Caco-2 (cell line): Measurements from ENCODE around the gene COPZ2. TPM values are rescaled to one million over a fixed set of nuclear protein-coding genes. Genes with fewer than 3 reads are reported as not detected.

Source experiments
- BruUV-seq: library from RNA; stranded (reverse); fragments of 400-500 nt; replicated peaks from 2 replicates; lab custom pipeline; 2021; lab: Mats Ljungman, UMichigan
- CTCF ChIA-PET: fragments of 300-600 bp; sonication (Branson Sonifier 250); formaldehyde crosslinking; loops from one replicate; lab custom pipeline; 2022; ENCODE audit warnings: antibody characterized with exemption; lab: Charles Lee
- POLR2A ChIA-PET: fragments of 300-600 bp; sonication (Branson Sonifier 250); formaldehyde crosslinking; loops from one replicate; lab custom pipeline; 2022; ENCODE audit warnings: antibody characterized with exemption; lab: Charles Lee
- DNase-seq, 2 experiments: peaks; one replicate each; pipeline versions ENCODE4 v3.0.0 to v3.0.0-alpha.2; 2020 to 2022
- H3K27me3 ChIP-seq: replicated peaks from 2 replicates; pipeline ENCODE4 v1.6.0; 2011; ENCODE audit warnings: low read length; ENCODE audit not compliant: control insufficient read depth, insufficient read depth
- H3K36me3 ChIP-seq: 2 replicates; pipeline ENCODE4 v1.5.1; 2011; ENCODE audit warnings: low read length; ENCODE audit not compliant: control insufficient read depth, insufficient read depth
- H3K4me1 ChIP-seq: fragments of 250-450 bp; sonication (Bioruptor Pico); 2 replicates; pipeline ENCODE4 v1.5.1; 2020; ENCODE audit warnings: mild to moderate bottlenecking
- H3K4me3 ChIP-seq: 2 replicates; pipeline ENCODE4 v1.5.1; 2011; ENCODE audit warnings: low read depth, mild to moderate bottlenecking, control low read depth, low read length
- H3K9me3 ChIP-seq: fragments of 250-450 bp; sonication (Bioruptor Pico); 2 replicates; pipeline ENCODE4 v1.5.1; 2020; ENCODE audit warnings: mild to moderate bottlenecking, moderate library complexity
- H3K27ac Mint-ChIP-seq: one replicate; pipeline ENCODE4 v1.8.0; 2022; ENCODE audit warnings: mixed read lengths; ENCODE audit not compliant: unreplicated experiment
- H3K27me3 Mint-ChIP-seq: one replicate; pipeline ENCODE4 v1.8.0; 2022; ENCODE audit warnings: mixed read lengths; ENCODE audit not compliant: insufficient read depth, unreplicated experiment
- H3K36me3 Mint-ChIP-seq: one replicate; pipeline ENCODE4 v1.8.0; 2022; ENCODE audit warnings: mild to moderate bottlenecking, mixed read lengths; ENCODE audit not compliant: insufficient read depth, unreplicated experiment
- H3K4me1 Mint-ChIP-seq: one replicate; pipeline ENCODE4 v1.8.0; 2022; ENCODE audit warnings: low read depth, mixed read lengths; ENCODE audit not compliant: unreplicated experiment
- H3K4me3 Mint-ChIP-seq: one replicate; pipeline ENCODE4 v1.8.0; 2022; ENCODE audit warnings: mild to moderate bottlenecking, moderate library complexity, mixed read lengths; ENCODE audit not compliant: unreplicated experiment
- H3K9me3 Mint-ChIP-seq: one replicate; pipeline ENCODE4 v1.8.0; 2022; ENCODE audit warnings: mixed read lengths; ENCODE audit not compliant: unreplicated experiment
- CTCF ChIP-seq, 2 experiments: fragments of 200-600 bp in 1 of 2; IDR thresholded peaks; 1 replicate in 1 of 2; 2 replicates in 1 of 2; pipeline versions ENCODE4 v1.5.1 to v1.8.0; 2011 to 2022; ENCODE audit warnings: antibody characterized with exemption in 1 of 2, control low read depth in 1 of 2, inconsistent platforms in 1 of 2, low read depth in 1 of 2, low read length in 1 of 2, mild to moderate bottlenecking in 1 of 2, moderate library complexity in 1 of 2; ENCODE audit not compliant: insufficient read depth in 1 of 2, severe bottlenecking in 1 of 2, unreplicated experiment in 1 of 2
- intact Hi-C: fragments of 100-400 bp; cut with micrococcal nuclease; formaldehyde crosslinking; loops from one replicate; pipeline ENCODE4 v1.10.0; 2022; ENCODE audit not compliant: unreplicated experiment
- total RNA-seq: library from RNA; stranded (reverse); gene quantifications from 2 replicates; pipeline ENCODE4 v1.2.3, GENCODE V29; 2022

COPZ2 gene
- total RNA-seq, 1 experiment from 2014 or later, result 6.7 TPM

GRCh38 chr17:48006936-48007709 is 30.5 kb downstream of the COPZ2 start:
- Mint-ChIP-seq H3K27me3 (no peaks in the 10 kb centered on the region), H3K4me3 (no peak overlapping the region), H3K36me3 (no peaks in the 10 kb centered on the region), H3K27ac (no peak overlapping the region), H3K4me1 (peaks cover 15% of the 10 kb centered on the region), H3K9me3 (no peaks in the 10 kb centered on the region)
- TF ChIP-seq CTCF (IDR thresholded peaks at IDR 0.05; ENCODE audit: insufficient read depth in 1 of 2, low read depth in 1 of 2, low read length in 1 of 2, severe bottlenecking in 1 of 2, unreplicated experiment in 1 of 2), result no peak
- H3K9me3 ChIP-seq, result no peaks in the 10 kb centered on the region
- no TSS peak for BruUV-seq
- no peaks in the 10 kb centered on the region for H3K27me3 ChIP-seq
- no peak overlapping the region for H3K4me3 ChIP-seq
- no peak for DNase-seq
- H3K4me1 ChIP-seq, result peaks cover 13% of the 10 kb centered on the region
- ChIA-PET CTCF (interaction anchor here (2.5 kb wide), 1 partner anchor 36 kb away, joined by 12 read pairs; the partner anchor contains the start of gene CDK5RAP3), POLR2A (no interaction called here)
- intact Hi-C loops, result no loop called here
- no peaks in the 10 kb centered on the region for H3K36me3 ChIP-seq

DNA sequence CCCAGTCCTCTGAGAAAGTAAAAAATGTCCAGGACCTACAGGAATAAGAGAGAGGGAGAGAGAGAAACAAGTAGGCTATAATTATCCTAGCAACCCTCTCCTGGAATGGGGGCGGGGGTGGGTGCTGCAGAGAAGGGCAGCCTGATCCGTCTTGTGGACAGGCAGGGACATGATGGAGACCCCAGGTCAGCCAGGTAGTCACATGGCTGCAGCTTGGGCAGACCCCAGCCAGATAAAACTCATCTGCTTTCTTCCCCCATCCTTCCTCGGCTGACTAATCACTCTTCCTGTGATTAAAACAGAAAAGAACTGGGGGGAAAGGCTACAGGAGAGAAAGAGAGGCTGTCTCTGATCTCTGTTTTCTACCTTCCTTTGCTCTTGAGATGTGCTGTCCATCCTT is 32.6 kb downstream of the COPZ2 start:
- H3K4me3 Mint-ChIP-seq, result no peak overlapping the region
- CTCF ChIA-PET, result interaction anchor here (1.1 kb wide), 1 partner anchor 58 kb away, joined by 9 read pairs; no protein-coding TSS in a partner anchor
- H3K4me3 ChIP-seq, result no peak overlapping the region
- intact Hi-C loops, result no loop called here
- H3K27ac Mint-ChIP-seq, result no peak overlapping the region
- no peaks in the 10 kb centered on the region for H3K36me3 Mint-ChIP-seq
- no peaks in the 10 kb centered on the region for H3K36me3 ChIP-seq
- H3K9me3 ChIP-seq, result no peaks in the 10 kb centered on the region
- no peaks in the 10 kb centered on the region for H3K27me3 Mint-ChIP-seq
- no peaks in the 10 kb centered on the region for H3K9me3 Mint-ChIP-seq
- no TSS peak for BruUV-seq
- TF ChIP-seq CTCF (IDR thresholded peaks at IDR 0.05; ENCODE audit: insufficient read depth in 1 of 2, low read depth in 1 of 2, low read length in 1 of 2, severe bottlenecking in 1 of 2, unreplicated experiment in 1 of 2), result no peak
- H3K4me1 Mint-ChIP-seq, result peaks cover 16% of the 10 kb centered on the region
- peaks cover 14% of the 10 kb centered on the region for H3K4me1 ChIP-seq
- POLR2A ChIA-PET, result no interaction called here
- no peaks in the 10 kb centered on the region for H3K27me3 ChIP-seq
- no peak for DNase-seq

DNA sequence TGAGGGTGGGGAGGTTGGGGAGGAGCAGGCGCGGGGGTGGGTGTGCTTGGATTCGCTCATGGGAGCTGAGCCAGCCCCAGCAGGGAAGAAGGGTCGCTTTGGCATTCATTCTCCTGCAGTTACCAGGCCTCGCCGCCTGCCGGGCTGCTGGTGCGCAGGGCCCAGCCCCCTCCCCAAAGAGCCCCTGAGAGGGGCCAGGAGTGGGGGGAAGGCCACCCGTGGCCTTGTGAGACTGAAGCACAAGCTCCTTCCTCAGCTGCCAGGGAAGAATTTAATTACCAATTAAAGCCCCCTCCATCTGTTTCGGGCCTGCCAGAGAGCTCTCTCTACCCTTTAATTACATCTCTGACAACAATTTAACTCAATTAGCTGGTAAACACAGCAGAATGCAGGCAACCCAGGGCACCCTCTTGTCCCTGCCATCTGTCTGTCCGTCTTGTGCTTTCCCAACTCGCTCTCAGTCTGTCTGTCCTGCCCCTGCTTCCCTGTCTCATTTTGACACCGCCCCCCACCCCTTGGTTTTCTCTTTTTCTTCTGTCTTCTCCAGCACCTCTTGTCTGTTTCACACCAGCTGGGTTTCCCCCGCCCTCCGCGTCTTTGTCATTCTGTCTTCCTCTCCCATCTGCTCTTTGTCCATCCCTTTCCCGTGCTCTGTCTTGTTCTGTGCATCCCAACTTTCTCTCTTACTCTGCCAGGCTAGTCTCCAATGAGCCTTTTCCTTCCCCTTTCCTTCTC is 34.0 kb downstream of the COPZ2 start:
- Mint-ChIP-seq H3K27ac (no peak overlapping the region), H3K27me3 (no peaks in the 10 kb centered on the region), H3K4me1 (peaks cover 14% of the 10 kb centered on the region), H3K36me3 (no peaks in the 10 kb centered on the region), H3K9me3 (no peaks in the 10 kb centered on the region), H3K4me3 (no peak overlapping the region)
- TF ChIP-seq CTCF (IDR thresholded peaks at IDR 0.05; ENCODE audit: insufficient read depth in 1 of 2, low read depth in 1 of 2, low read length in 1 of 2, severe bottlenecking in 1 of 2, unreplicated experiment in 1 of 2), result no peak
- Histone ChIP-seq H3K27me3 (no peaks in the 10 kb centered on the region), H3K36me3 (no peaks in the 10 kb centered on the region), H3K4me3 (no peak overlapping the region), H3K9me3 (no peaks in the 10 kb centered on the region), H3K4me1 (peaks cover 11% of the 10 kb centered on the region)
- POLR2A ChIA-PET, result interaction anchor here (0.8 kb wide), 1 partner anchor 33 kb away, joined by 3 read pairs; the partner anchor contains the start of gene CDK5RAP3
- CTCF ChIA-PET, result interaction anchor here (1.0 to 1.6 kb wide), 5 partner anchors 15 to 57 kb away, joined by 3 to 9 read pairs (median 4); partner anchors contain the start of gene CDK5RAP3
- no TSS peak for BruUV-seq
- DNase-seq, result no peak
- intact Hi-C loops, result no loop called here
